ENCODE data around the gene SERPINA9. TPM values are rescaled to one million over a fixed set of nuclear protein-coding genes. Genes with fewer than 3 reads are reported as not detected.

Gene SERPINA9, protein sequence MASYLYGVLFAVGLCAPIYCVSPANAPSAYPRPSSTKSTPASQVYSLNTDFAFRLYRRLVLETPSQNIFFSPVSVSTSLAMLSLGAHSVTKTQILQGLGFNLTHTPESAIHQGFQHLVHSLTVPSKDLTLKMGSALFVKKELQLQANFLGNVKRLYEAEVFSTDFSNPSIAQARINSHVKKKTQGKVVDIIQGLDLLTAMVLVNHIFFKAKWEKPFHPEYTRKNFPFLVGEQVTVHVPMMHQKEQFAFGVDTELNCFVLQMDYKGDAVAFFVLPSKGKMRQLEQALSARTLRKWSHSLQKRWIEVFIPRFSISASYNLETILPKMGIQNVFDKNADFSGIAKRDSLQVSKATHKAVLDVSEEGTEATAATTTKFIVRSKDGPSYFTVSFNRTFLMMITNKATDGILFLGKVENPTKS
- total RNA-seq: not detected in 2 replicates
- long read RNA-seq: 0 reads

DNA sequence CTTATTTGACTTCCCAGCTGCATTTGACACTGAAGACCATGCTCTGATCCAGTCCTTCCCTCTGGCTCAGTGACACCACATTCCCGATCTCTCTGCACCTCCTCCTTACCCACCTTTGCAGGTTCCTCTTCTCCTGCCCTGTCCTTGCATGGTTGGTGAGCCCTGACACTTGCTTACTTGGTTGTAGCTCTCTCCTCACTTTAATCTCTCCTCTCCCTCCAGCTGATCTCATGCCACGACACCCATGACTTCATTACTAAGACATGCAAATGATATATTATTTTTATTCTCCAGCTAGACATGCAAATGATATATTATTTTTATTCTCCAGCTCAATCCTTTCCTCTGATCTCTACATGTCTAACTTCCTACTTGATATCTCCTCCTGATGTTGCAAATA is at the start of gene SERPINA9:
TSS of gene SERPINA9 (minus strand) at position 175 of the 400 bp plus-strand sequence. CDS start 6,357 bp downstream, outside the sequence.
- no peaks in the 10 kb centered on the region for H3K4me1 Mint-ChIP-seq
- no peaks in the 10 kb centered on the region for H3K36me3 Mint-ChIP-seq (ENCODE audit: low read depth)
- no peak within 1 kb of the TSS for H3K4me3 Mint-ChIP-seq
- H3K27me3 Mint-ChIP-seq (ENCODE audit: low read depth): peaks cover 13% of the 10 kb centered on the region
- TF ChIP-seq, protein P1, sequence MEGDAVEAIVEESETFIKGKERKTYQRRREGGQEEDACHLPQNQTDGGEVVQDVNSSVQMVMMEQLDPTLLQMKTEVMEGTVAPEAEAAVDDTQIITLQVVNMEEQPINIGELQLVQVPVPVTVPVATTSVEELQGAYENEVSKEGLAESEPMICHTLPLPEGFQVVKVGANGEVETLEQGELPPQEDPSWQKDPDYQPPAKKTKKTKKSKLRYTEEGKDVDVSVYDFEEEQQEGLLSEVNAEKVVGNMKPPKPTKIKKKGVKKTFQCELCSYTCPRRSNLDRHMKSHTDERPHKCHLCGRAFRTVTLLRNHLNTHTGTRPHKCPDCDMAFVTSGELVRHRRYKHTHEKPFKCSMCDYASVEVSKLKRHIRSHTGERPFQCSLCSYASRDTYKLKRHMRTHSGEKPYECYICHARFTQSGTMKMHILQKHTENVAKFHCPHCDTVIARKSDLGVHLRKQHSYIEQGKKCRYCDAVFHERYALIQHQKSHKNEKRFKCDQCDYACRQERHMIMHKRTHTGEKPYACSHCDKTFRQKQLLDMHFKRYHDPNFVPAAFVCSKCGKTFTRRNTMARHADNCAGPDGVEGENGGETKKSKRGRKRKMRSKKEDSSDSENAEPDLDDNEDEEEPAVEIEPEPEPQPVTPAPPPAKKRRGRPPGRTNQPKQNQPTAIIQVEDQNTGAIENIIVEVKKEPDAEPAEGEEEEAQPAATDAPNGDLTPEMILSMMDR (conservative IDR thresholded peaks at IDR 0.05): no peak
- H3K9me3 Mint-ChIP-seq: peaks cover 12% of the 10 kb centered on the region
- DNase-seq (ENCODE audit: low read depth, low spot score): no peak
- H3K27ac Mint-ChIP-seq (ENCODE audit: unreplicated experiment): no peak within 1 kb of the TSS

DNA sequence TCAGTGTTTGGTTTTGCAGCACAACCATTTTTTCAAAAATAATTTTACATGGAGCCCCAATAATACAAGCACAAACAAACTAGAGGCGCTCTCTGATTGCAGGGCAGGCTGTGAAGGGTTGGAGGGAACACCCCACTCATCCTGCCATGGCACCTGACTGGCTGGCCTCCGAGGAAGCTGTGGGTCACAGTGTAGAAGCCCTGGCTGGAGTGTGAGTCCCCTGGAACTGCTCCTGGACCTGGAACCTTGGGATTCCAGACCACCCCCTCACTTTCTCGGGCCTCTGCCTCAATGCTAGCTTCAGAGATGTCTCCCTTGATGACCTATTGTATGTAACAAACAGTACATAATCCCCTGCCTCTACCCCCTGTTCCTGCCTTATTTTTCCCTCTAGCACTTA is 48.1 kb upstream of the SERPINA9 start:
- Mint-ChIP-seq H3K36me3 (ENCODE audit: low read depth) (no peaks in the 10 kb centered on the region), H3K4me3 (no peak overlapping the region), H3K9me3 (peaks cover 11% of the 10 kb centered on the region), H3K27ac (ENCODE audit: unreplicated experiment) (no peak overlapping the region), H3K27me3 (ENCODE audit: low read depth) (peaks cover 32% of the 10 kb centered on the region), H3K4me1 (no peaks in the 10 kb centered on the region)
- DNase-seq (ENCODE audit: low read depth, low spot score): no peak
- TF ChIP-seq, protein P1 (conservative IDR thresholded peaks at IDR 0.05): no peak

DNA sequence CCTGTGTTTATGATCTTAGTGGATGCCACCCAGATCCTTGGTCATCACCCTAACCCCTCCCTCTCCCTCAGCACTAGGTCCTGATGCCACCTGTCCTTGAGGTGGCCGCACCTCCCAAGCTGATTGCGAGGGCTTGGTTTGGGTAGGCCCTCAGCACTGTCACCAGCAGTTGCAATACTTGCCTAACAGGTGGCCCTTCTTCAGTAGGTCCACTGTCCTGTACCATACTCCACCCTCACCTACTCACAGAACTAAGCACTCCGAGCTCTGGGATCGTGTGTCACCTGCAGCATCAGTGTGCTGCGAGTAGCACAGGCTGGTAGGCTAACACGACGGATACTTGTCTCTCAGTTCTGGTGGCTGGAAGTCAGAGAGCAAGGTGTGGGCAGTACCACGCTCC is 47.3 kb upstream of the SERPINA9 start:
- H3K27ac Mint-ChIP-seq (ENCODE audit: unreplicated experiment): no peak overlapping the region
- H3K4me1 Mint-ChIP-seq: no peaks in the 10 kb centered on the region
- H3K27me3 Mint-ChIP-seq (ENCODE audit: low read depth): peaks cover 29% of the 10 kb centered on the region
- peaks cover 15% of the 10 kb centered on the region for H3K9me3 Mint-ChIP-seq
- H3K36me3 Mint-ChIP-seq (ENCODE audit: low read depth): no peaks in the 10 kb centered on the region
- DNase-seq (ENCODE audit: low read depth, low spot score): no peak
- no peak overlapping the region for H3K4me3 Mint-ChIP-seq
- TF ChIP-seq, protein P1 (conservative IDR thresholded peaks at IDR 0.05): no peak

DNA sequence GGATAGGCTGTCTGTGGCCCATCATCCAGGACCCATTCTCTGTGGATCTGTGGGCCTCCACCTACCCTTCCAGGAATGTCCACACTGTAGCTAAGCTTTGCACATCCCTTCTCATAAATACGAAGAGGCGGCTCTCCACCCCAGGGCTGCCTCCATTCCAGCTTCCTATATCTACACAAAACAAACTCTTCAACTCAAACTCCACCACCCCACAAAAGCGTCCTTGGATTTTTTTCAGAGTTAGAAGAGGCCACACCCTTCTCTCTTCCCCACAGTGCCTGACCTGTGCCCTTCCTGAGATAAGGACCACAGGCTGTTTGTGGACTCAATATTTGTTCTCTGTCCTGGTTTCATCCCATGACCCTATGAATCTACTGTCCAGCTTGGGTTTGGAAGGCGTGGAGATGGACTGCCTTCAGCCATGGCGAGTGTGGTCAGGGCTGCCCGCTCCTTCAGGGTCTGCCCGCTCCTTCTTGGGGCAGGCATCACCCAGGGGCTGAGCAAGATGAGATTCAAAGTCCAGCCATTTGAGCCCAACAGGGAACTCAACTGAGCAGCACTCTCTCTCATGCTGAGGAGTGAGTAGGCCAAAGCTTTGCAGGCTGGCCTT is 46.2 kb upstream of the SERPINA9 start:
- TF ChIP-seq, protein P1 (conservative IDR thresholded peaks at IDR 0.05): no peak
- DNase-seq (ENCODE audit: low read depth, low spot score): no peak
- H3K36me3 Mint-ChIP-seq (ENCODE audit: low read depth): no peaks in the 10 kb centered on the region
- H3K4me1 Mint-ChIP-seq: no peaks in the 10 kb centered on the region
- no peak overlapping the region for H3K4me3 Mint-ChIP-seq
- H3K27me3 Mint-ChIP-seq (ENCODE audit: low read depth): peaks cover 27% of the 10 kb centered on the region
- no peak overlapping the region for H3K27ac Mint-ChIP-seq (ENCODE audit: unreplicated experiment)
- H3K9me3 Mint-ChIP-seq: peaks cover 14% of the 10 kb centered on the region

DNA sequence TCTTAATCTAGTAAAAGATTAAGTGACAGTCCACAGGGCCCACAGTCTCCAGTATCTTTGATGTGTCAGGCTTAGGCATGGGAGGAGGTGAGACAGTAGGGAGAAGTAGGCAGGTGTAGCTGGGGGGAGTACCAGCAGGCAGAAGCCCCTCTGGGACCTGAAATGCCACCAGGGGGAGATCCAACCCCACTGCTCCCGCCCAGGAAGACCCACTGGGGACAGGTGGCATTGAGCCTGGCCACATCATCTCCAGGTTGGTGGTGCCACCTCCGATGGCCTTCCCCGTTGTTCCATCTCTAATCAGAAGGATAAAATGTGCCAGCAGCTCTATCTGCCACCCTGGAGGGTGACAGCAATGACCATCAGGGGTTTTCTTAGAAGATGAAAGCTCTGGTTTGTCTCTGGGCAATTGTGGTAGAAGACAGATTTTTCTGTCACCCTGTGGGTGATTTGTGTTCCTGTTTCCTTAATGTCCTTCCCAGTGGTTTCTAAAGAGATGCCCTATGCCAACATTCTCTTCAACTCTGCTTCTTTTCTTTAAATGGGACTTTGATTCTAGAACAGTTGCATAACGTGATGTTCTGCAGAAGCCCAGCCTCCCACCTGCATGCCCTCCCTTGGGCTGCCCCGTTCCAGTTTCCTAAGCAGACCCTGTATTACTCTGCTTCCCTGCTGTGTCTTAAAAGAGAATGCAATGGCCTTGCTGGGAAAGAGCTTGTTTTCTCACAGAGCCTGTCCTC is 45.5 kb upstream of the SERPINA9 start:
- H3K27me3 Mint-ChIP-seq (ENCODE audit: low read depth): peaks cover 27% of the 10 kb centered on the region
- H3K9me3 Mint-ChIP-seq: peaks cover 9% of the 10 kb centered on the region
- TF ChIP-seq, protein P1 (conservative IDR thresholded peaks at IDR 0.05): no peak
- no peaks in the 10 kb centered on the region for H3K36me3 Mint-ChIP-seq (ENCODE audit: low read depth)
- H3K4me1 Mint-ChIP-seq: no peaks in the 10 kb centered on the region
- no peak overlapping the region for H3K27ac Mint-ChIP-seq (ENCODE audit: unreplicated experiment)
- no peak for DNase-seq (ENCODE audit: low read depth, low spot score)
- H3K4me3 Mint-ChIP-seq: no peak overlapping the region
